NCI-H1417 (cell line): ENCODE results near the gene SPINK4.

ENCODE experiments used
- DNase-seq, 3 experiments: peaks; one replicate each; lab custom pipeline; 2025; lab: John Stamatoyannopoulos, UW

The SPINK4 gene, protein sequence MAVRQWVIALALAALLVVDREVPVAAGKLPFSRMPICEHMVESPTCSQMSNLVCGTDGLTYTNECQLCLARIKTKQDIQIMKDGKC

DNA sequence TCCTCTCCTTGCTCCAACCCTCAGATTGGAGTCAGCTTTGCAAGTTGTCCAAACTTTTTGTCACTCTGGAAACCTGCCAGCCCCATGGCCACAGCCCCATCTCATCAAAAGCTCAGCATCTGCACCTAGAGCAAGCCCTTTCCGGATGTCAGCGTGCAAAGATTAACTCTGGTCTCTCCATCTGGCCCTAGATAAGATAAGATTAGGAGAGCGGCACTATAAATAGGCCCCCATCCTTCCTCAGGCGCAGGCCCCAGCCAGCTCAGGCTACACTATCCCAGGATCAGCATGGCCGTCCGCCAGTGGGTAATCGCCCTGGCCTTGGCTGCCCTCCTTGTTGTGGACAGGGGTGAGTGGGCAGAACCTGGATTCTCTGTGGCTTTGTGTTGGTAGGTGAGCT is at the start of gene SPINK4:
SPINK4 (plus strand) TSS at position 247 of the 400 bp plus-strand sequence; CDS start at position 289, 42 bp downstream.
- DNase-seq, result no peak

DNA sequence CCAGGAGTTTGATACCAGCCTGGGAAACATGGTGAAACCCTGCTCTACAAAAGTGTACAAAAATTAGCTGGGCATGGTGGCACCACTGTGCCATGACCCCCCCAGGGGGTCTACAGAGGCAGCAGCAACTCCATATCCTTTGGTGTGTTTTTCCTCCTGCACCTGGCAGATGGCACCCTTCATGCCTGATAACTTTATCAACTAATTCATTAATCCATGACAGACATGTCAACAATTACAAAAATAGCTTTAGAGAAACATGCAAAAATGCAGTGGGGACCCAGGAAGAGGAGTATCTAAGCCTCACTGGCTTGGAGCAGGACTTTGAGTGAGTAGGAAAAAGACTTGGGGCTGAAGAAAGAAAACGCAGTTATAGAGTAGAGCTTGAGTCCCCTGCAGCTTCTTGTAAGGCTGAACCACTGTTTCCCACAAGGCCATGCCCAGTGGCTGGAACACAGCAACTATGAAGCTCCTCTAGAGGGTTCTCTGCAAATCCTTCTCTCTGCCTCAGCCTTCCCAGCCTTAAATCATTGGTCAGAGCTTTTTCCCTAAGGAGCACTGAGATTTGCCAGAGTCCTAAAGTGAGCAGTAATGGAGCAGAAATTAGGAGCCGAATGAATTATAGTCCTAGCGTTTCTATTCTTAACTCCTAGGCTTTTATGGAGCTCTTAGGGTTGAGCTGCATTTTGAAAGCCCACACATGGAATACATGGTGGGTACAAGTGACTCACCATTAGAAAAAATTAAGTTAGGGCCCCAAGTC is 47.3 kb upstream of the SPINK4 start:
- no peak for DNase-seq

DNA sequence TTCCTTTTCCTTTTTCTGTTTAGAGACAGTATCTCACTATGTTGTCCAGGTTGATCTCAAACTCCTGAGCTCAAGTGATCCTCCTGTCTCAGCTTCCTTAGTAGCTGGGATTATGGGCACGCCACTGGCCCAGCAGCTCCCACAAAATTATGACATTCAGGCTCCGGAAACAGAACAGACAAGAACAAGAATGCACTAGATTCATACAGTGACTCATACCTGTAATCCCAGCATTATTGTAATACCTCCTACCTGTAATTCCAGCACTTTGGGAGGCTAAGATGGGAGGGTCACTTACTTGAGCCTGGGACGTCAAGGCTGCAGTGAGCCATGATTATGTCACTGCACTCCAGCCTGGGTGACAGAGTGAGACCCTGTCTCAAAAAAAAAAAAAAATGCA is 46.1 kb upstream of the SPINK4 start:
- DNase-seq, result no peak

DNA sequence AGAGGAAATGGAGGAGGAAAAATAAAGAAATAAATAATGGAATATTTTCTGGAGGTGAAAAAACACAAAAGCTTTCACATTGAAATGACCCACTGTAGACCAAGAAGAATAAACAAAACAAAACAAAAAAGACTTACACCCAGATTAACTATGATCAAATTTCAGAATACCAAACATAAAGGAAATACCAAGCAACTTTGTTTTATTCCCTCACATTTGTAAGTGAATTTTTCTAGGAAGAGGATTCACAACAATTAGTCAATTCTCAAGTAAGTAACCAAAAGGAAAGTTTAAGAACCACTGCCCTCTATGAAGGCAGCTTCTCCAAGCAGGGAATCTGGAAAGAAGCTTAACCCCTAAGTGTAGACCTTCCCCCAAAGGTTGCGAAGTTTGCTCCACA is 43.2 kb upstream of the SPINK4 start:
- no peak for DNase-seq

DNA sequence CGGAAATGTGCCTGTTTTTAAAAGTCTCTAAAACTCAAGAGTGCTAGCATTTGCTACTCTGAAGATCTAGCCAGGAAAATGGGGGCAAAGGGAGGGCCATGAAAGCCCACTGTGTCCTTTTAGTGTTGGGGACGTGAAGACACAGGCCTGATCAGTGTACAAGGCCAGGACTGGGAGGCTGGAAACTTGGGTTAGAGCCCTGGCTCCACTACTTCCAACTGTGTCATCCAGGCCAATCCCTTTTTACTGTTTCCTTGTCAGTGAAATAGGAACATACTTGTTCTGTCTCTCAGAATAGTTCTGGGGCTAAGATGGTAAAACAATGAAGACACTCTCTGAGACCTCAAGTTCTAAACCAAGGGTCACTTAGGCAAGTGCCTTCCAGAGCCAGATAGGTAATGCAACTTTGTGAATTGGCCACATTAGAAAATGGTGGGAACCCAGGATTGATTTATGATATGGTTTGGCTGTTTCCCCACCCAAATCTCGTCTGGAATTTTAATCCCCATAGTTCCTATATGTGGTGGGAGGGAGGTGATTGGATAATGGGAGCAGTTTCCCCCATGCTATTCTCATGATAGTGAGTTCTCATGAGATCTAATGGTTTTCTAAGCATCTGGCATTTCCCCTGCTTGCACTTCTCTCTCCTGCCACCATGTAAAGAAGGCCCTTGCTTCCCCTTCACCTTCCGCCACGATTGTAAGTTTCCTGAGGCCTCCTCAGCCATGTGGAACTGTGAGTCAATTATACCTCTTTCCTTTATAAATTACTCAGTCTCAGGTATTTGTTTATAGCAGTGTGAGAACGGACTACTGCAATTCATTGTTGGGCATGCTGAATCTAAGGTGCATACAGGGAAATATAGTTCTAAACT is 42.5 kb upstream of the SPINK4 start:
- DNase-seq, result no peak

DNA sequence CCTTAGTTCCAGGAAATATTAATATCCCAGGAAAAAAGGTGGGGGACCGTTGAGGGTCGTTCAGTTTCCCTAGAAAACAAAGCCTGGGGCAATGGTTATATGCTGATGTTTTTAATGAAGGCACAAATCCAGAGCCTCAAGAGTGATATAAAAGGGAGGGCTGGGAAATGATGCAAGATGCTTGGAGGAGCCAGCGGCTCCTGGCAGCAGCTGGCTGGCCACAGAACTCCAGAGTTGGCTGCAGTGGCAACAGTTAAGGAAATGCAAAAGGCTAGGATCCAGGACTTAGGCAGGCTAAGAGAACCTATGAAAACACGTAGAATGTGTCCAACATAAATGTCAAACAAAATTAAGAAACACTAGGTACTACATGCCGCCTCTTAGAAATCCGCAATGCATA is 41.8 kb upstream of the SPINK4 start:
- DNase-seq, result no peak

DNA sequence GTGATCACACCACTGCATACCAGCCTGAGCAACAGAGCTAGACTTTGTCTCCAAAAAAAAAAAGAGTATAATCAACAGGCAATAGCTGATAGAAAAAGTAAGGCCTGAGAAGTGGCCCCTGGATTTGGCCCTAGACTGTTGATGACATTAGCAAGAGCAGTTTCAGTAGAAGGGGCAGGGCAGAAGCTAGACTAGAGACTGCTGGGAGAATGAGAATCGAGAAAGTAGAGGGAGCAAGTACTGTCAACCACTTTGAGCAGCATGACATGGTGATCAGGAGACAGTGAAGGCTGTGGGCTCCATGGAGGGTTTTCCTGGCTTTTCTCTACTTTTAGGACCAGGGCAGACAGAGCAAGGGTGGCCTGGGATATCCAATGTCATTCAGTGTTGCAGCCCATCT is 37.9 kb upstream of the SPINK4 start:
- DNase-seq, result no peak

DNA sequence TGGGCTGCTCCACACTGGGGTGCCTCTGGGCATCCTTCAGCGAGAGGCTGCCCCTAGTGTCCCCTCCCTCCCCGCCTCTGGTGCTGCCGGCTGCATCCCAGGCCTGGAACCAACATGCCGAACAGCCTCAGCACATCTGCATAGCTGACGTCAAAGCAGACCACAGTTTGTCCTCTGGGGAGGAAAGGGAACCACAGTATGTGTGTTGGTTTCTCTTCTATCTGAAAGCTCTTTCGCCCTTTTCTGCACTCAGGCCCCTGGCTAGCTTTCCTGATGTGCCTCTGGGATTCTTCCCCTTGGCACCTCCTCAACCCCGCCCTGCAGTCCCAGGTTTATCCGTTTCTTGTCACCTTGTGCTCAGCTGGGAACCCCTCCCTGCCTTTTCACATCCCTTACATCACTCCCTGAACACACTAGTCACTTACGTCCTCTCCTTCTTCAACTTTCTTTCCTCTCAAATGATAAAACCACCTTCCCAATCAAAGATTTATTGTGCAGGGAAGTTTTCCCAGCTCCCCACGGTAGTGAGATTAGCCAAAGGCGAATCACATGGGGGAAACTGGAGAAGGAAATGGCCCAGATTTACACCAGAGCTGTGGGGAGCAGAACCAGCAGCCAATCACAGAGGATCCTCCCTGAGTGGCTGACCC is 37.3 kb upstream of the SPINK4 start:
- no peak for DNase-seq

DNA sequence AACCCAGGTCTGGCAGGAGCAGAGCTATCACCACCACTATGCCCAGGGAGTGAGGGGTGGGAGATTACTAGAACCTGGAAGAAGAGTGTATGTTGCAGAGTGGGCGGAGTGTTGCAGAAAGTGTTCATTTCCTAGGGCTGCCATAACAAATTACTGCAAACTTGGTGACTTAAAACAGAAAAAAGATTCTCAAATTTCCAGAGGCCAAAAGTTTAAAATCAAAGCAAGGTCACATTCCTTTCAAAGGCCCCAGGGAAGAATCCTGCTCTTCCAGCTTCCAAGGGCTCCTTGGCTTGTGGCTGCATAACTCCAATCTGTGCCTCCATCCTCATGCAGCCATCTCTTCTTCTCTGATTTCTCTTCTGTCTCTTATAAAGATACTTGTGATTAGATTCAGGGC is 30.6 kb upstream of the SPINK4 start:
- DNase-seq, result no peak

DNA sequence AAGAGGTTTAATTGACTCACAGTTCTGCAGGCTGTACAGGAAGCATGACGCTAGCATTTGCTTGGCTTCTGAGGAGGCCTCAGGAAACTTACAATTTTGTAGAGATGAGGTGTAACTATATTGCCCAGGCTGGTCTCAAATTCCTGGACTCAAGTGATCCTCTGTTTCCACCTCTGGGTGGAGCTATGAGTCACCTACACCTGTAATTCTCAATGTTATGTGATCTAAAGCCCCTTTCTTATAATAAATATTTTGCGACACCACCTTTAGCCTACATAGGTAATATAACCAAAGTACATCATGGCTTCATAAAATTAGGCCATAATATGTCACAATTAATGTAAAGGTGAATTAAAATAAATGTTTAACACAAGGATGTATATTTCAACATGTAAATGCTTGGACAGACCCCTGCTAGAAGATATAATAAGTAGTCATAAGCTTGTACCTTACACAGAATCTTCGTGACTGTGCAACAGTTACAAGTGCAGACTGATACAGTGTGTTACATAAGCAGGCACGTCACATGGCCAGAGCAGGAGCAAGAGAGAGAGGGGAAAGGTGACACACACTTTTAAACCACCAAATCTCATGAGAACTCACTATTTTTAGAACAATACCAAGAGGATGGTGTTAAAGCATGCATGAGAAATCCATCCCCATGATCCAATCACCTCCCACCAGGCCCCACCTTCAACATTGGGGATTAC is 29.8 kb upstream of the SPINK4 start:
- DNase-seq, result no peak

DNA sequence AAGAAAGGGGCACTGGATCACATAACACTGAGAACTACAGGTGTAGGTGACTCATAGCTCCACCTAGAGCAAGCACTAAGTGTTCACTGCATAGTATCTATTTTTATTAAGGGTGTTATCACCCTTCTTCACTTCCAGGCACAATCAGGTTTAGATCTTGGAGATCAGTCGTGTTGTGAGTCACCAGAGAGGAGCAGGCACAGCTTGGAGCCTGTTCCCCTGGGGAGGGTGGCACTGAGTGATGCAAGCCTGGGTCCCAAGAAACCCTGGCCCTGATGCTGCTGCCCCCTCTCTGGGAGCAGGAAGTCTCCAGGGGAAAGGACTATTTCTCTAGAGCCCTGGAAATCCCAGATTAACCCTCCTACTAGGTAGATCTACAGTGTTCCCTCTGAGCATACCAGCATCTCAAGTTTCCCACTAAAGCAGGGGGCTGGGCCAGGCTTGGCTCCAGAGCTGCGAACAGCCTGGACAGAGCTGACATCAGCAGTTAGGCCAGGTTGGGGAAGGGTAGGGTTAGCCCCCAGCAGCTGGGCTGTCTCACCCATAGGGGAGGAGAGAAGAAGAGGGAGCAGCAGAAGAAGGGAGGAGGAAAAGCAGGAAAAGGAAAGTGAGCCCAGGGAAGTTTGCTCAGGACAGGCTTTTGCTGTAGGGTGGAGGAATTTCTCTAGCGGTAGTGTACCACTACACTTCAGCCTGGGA is 28.1 kb upstream of the SPINK4 start:
- DNase-seq, result no peak

DNA sequence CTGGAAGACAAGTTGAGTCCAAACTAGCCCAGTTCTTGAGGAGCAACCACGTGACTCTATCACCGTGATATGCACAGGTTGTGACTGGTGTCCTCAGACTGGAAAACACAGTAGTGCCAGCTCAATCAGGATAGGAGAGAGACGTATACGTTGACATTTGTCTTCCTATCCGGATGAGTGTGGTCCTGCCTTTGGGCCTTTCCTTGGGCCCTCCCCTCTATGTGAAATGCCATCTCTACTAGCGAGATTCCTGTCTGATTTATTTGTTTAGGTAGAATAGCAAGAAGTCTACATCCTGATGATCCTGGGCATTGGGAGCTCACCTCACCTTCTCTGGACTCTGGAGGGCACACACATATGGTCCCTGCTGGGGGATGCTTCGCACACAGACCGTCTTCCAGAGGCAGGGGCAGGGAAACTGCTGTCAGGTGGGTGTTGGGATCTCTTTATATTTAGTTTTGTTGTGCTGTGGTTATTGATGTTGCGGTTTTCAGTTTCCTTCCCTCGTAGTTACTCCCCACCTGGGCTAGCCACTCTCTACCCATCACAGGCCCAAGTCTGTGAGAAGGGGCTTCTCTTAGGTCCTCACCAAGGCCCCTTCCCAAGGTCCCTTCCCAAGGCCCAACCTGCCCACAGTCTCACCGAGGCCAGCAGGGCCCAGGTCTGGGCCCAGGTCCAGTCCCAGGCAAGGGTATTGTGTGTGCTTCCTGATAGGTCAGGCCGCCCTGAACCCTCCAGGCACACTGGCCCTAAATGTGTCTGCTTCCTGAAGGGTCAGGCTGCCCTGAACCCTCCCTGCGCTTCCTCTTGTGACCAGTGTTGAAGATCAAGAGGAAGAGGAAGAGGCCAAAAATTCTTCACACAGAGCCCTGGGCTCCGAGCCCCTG is 19.0 kb upstream of the SPINK4 start:
- no peak for DNase-seq

DNA sequence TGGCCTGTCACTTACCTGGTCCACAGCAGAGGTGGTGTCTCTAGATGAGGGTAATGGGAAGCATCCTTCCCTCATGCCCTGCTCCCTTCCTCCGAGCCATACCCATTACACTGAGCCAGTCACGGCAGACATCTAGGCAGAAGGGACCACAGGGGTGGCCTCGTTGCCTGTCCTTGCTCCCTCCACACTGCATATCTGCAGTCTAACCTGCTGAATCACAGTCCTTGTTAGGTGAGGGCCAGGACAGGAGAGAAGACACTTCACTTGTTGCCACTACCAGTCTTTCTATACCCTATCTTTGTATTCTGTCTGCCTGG is 18.4 kb upstream of the SPINK4 start:
- no peak for DNase-seq

DNA sequence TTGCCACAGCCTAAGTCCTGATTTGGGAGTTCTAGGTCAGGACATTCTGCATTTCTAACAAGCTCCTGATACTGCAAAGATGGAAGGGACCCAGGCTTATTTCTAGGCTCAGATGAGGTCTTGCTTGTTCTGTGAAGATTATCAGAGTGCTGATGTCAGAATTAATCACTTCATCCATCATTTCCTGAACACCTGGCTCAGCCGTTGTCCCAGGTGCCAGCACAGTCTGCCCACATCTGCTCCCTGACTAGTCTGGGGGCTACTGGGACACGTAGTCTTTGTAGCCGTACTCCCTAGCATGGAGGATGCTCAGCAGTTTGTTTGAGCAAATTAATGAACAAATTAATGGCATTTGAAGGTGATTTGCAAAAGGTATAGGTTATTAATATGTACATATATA is 17.9 kb upstream of the SPINK4 start:
- DNase-seq, result peak in 2 of 3 experiments; percentile 3 to 27

DNA sequence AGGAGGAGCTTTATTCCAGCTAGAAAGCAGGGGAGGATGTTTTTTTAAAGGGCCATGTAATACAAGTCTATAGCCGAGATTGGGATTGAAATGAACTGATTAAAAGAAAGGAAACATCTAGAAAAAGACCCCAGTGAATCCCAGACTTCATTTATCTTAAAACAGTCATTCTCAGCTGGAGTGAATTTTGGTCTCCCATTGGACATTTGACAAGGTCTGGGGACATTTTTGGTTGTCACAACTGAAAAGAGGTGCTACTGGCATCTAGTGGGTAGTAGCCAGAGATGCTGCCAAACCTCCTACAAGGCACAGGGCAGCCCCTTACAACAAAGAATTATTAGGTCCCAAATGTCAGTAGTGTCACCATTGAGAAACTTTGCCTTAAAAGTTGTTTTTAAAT is 16.3 kb upstream of the SPINK4 start:
- DNase-seq, result no peak

DNA sequence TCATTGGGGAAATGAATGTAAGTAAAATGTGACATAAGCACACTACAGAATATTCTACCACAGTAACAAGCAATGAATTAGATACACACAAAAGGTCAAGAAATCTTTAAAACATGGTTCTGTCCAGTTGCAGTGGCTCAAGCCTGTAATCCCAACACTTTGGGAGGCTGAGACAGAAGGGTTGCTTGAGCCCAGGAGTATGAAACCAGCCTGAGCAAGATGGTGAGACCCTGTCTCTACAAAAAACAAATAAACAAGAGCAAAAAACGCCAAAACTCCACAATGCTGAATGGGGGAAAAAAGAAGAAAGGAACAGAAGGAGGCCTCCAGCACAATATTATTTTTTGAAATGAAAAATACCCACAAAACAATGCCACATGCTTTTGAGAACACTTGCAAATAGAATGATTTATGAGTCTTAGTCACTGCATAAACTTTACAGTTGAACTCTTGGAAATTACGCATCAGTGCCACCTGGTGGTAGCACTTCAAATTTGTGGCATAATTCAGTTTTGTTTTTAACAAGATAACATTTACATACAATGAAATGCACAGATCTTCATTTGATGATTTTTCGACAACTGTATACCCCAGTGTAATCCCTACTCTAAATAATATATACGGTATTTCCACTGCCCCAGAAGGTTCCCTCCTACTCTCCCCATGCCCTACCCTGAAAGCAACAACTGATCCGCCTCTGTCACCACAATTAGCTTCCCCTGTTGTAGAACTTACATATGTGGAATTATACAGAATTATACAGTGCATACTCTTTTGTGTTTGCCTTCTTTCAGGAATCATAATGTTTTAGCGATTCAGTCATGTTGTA is 14.4 kb upstream of the SPINK4 start:
- DNase-seq, result peak; percentile 36 to 70 (median 55)

DNA sequence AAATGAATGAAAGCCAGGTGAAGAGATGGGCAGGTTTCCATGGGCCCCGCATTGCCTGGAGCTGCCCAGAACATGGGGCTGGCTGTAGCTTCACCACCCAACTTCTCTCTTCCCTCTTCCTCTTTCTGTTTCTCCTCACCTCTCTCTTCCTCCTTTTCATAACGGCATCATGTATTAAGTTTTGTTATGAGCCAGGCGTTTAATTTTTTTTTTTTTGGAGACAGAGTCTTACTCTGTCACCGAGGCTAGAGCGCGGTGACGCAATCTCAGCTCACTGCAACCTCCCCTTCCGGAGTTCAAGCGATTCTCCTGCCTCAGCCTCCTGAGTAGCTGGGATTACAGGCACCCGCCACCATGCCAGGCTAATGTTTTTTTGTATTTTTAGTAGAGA is 13.0 kb upstream of the SPINK4 start:
- DNase-seq, result no peak

DNA sequence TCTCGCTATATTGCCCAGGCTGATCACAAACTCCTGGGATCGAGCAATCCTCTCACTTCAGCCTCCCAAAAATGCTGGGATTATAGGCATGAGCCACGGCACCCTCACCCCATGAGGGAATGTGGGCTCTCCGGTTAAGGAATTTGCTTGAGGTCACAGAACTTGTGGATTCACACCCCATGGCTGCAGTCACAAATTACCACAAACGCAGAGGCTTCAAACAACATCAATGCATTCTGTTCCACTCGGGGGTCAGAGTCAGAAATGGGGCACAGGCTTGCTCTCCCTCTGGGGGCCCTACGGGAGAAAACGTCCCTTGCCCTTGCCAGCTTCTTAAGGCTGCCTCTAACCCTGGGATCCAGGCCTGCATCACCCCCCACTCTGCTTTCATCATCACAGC is 12.2 kb upstream of the SPINK4 start:
- DNase-seq, result no peak

DNA sequence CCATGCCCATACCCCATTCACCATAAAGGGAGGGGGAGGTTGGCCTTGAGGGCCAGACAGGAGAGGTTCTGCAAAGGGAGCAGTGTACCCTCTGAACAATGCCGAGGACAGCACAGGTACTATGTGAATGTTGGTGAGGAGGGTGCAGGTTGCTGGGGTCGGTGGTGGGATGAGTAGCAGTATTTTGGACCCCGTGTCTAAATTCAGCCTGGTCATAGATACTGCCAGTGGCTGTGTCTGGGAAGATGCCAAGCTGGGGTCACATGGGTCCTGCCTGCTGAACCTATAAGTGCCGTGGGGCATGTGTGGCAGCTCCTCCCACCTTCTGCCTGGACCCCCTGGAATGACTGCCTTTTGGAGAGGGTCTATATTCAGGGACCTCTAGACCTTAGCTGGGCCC is 11.4 kb upstream of the SPINK4 start:
- no peak for DNase-seq
